Measurements from ENCODE around the gene LYRM4.

LYRM4 gene

GRCh38 chr6:5124526-5124925, 136.2 kb downstream of the LYRM4 start:
- Histone ChIP-seq H3K9ac (no peak overlapping the region), H4K20me1 (ENCODE audit: insufficient read depth) (no peaks in the 10 kb centered on the region), H3K4me3 (IDR thresholded peaks at IDR 0.05; ENCODE audit: insufficient read depth, low read depth, low read length) (no peak overlapping the region), H2AFZ (ENCODE audit: low read depth) (no peak overlapping the region), H3K36me3 (ENCODE audit: insufficient read depth) (no peaks in the 10 kb centered on the region), H3K79me2 (ENCODE audit: insufficient read depth, low read depth) (no peaks in the 10 kb centered on the region), H3K27me3 (ENCODE audit: insufficient read depth, low read depth) (no peaks in the 10 kb centered on the region), H3K4me2 (no peak overlapping the region), H3K27ac (no peak overlapping the region), H3K4me1 (ENCODE audit: low read depth, poor library complexity, severe bottlenecking) (no peaks in the 10 kb centered on the region)
- no peak for TF ChIP-seq CTCF (conservative IDR thresholded peaks at IDR 0.05; ENCODE audit: low read depth, low read length)

DNA sequence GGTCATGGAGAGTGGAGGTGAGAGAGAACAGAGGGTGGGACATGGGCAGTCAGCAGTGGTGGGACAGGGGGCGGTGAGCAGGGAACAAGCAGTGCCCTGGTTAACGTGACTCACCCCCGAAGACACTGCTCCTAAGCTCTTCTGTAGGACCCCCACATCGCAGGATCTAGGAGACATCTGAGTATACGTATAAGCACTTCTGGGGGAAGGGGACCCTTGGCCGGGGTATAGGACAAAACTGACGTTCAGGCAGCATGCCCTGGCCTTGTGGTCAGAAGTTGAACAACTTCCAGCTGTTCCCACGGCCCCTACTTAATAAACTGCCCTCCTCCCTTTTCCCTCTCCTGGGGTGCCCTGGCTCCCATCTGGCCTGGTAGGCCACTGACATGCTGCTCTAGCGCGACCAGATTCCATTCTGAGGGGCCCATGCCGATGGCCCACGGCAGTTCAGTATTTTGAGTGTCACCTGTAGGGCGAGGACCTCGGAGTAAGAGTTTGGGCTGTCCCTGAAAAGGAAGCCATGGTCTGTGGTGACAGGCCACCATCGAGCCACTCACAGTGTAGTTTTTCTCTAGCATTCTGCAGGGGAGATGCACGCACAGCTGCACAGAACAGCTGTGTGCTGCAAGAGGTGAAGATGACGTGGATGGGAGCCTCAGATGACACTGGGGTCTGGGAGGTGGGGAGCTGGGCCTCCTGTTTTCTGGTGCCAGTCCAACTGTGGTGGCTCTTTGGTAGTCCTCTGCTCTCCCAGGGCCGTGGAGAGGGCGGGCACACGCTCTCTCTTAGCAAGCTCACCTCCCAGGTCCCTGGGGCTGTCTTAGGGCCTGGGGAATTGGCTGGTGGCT, 137.2 kb downstream of the LYRM4 start:
- H3K27me3 ChIP-seq (ENCODE audit: insufficient read depth, low read depth), result no peaks in the 10 kb centered on the region
- H3K4me1 ChIP-seq (ENCODE audit: low read depth, poor library complexity, severe bottlenecking), result no peaks in the 10 kb centered on the region
- no peak overlapping the region for H3K4me2 ChIP-seq
- H3K27ac ChIP-seq, result no peak overlapping the region
- H3K36me3 ChIP-seq (ENCODE audit: insufficient read depth), result no peaks in the 10 kb centered on the region
- H3K9ac ChIP-seq, result no peak overlapping the region
- no peak for TF ChIP-seq CTCF (conservative IDR thresholded peaks at IDR 0.05; ENCODE audit: low read depth, low read length)
- no peaks in the 10 kb centered on the region for H4K20me1 ChIP-seq (ENCODE audit: insufficient read depth)
- H3K4me3 ChIP-seq (IDR thresholded peaks at IDR 0.05; ENCODE audit: insufficient read depth, low read depth, low read length), result no peak overlapping the region
- H2AFZ ChIP-seq (ENCODE audit: low read depth), result no peak overlapping the region
- no peaks in the 10 kb centered on the region for H3K79me2 ChIP-seq (ENCODE audit: insufficient read depth, low read depth)

- no peaks in the 10 kb centered on the region for H3K4me1 ChIP-seq (ENCODE audit: low read depth, poor library complexity, severe bottlenecking)
- H3K36me3 ChIP-seq (ENCODE audit: insufficient read depth), result no peaks in the 10 kb centered on the region
- H3K4me2 ChIP-seq, result no peak overlapping the region
- no peaks in the 10 kb centered on the region for H3K27me3 ChIP-seq (ENCODE audit: insufficient read depth, low read depth)
- no peak overlapping the region for H2AFZ ChIP-seq (ENCODE audit: low read depth)
- no peak for TF ChIP-seq CTCF (conservative IDR thresholded peaks at IDR 0.05; ENCODE audit: low read depth, low read length)
- H3K79me2 ChIP-seq (ENCODE audit: insufficient read depth, low read depth), result no peaks in the 10 kb centered on the region
- H4K20me1 ChIP-seq (ENCODE audit: insufficient read depth), result no peaks in the 10 kb centered on the region
- H3K4me3 ChIP-seq (IDR thresholded peaks at IDR 0.05; ENCODE audit: insufficient read depth, low read depth, low read length), result no peak overlapping the region
- no peak overlapping the region for H3K9ac ChIP-seq
- H3K27ac ChIP-seq, result no peak overlapping the region
These were observed 138.1 kb downstream of the LYRM4 start for GRCh38 chr6:5122504-5123112.

GRCh38 chr6:5121956-5122355, 138.8 kb downstream of the LYRM4 start:
- Histone ChIP-seq H3K27me3 (ENCODE audit: insufficient read depth, low read depth) (no peaks in the 10 kb centered on the region), H3K4me2 (no peak overlapping the region), H3K27ac (no peak overlapping the region), H3K9ac (no peak overlapping the region), H3K4me3 (IDR thresholded peaks at IDR 0.05; ENCODE audit: insufficient read depth, low read depth, low read length) (no peak overlapping the region), H3K36me3 (ENCODE audit: insufficient read depth) (no peaks in the 10 kb centered on the region), H3K79me2 (ENCODE audit: insufficient read depth, low read depth) (no peaks in the 10 kb centered on the region), H2AFZ (ENCODE audit: low read depth) (no peak overlapping the region), H3K4me1 (ENCODE audit: low read depth, poor library complexity, severe bottlenecking) (no peaks in the 10 kb centered on the region), H4K20me1 (ENCODE audit: insufficient read depth) (no peaks in the 10 kb centered on the region)
- no peak for TF ChIP-seq CTCF (conservative IDR thresholded peaks at IDR 0.05; ENCODE audit: low read depth, low read length)
